Ramos (cell line): Measurements from ENCODE around the gene TEX101.
"Not testable (repeated sequence)": the region's sequence is repeated elsewhere in the genome, so short reads cannot be mapped to it uniquely, and the experiment has no call there.

Source experiments
- in situ Hi-C: fragments of 300-500 bp; cut with MboI; formaldehyde crosslinking; loops from one replicate; pipeline ENCODE4 v1.14.3; 2022; ENCODE audit warnings: low sequenced_read_pairs; ENCODE audit not compliant: unreplicated experiment

Gene TEX101

DNA sequence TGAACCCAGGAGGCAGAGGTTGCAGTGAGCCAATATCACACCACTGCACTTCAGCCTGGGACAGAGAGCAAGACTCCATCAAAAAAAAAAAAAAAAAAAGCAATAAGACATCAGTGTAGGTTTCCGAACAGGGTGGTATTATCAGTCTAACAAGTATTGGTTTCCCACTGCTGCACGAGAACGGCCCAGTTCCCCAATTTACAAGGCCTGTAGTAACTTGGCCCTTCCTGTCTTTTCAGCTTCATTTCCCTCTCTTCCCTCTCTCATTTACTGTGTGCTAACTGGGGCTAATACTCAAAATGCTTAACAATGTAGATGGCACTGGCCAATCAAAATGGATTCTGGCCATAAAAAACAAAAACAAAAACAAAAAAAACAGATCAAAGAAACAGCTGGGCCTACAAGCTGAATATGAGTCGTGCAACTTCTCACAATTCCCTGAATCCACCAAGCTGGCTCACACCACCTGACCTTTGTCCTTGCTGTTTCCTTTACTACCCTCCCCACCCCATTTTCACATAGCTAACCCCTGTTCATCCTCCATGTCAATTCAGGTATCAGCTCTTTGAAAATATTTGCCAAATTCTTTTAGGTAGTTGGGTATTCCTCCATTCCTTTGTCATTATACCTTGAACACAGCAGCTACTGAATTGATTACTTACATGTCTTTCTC, 2.4 kb downstream of the TEX101 start:
- in situ Hi-C loops: no loop called here

GRCh38 chr19:43420954-43421353, 6.3 kb downstream of the TEX101 start:
- in situ Hi-C loops: no loop called here

DNA sequence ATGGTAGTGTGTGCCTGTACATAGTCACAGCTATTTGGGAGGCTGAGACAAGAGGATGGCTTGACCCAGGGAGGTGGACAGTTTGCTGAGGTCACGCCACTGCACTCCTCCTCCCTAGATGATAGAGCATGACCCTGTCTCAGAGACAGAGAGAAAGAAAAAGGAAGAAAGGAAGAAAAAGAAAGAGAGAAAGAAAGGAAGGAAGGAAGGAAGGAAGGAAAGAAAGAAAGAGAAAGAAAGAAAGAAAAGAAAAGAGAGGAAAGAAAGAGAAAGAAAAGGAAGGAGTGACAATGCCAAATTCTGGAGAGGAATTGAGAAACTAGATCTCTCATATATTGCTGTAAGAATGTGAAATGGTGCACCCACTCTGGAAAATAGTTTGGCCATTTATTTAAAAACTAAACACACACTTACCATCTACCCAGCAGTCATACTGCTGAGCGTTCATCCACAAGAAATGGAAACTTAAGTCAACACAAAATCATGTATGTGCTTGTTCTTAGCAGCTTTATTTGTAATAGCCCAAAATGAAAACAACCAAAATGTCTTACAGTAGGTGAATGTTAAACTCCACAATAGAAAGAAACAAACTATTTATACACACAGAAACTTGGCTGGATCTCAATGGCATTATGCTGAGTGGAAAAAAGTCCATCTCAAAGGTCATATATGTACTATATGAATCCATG, 7.5 kb downstream of the TEX101 start:
- in situ Hi-C loops: no loop called here

- in situ Hi-C loops: no loop called here
Observed at GRCh38 chr19:43422689-43423066, 8.0 kb downstream of the TEX101 start.

- in situ Hi-C loops: no loop called here
Observed at GRCh38 chr19:43423779-43424178, 9.1 kb downstream of the TEX101 start.

DNA sequence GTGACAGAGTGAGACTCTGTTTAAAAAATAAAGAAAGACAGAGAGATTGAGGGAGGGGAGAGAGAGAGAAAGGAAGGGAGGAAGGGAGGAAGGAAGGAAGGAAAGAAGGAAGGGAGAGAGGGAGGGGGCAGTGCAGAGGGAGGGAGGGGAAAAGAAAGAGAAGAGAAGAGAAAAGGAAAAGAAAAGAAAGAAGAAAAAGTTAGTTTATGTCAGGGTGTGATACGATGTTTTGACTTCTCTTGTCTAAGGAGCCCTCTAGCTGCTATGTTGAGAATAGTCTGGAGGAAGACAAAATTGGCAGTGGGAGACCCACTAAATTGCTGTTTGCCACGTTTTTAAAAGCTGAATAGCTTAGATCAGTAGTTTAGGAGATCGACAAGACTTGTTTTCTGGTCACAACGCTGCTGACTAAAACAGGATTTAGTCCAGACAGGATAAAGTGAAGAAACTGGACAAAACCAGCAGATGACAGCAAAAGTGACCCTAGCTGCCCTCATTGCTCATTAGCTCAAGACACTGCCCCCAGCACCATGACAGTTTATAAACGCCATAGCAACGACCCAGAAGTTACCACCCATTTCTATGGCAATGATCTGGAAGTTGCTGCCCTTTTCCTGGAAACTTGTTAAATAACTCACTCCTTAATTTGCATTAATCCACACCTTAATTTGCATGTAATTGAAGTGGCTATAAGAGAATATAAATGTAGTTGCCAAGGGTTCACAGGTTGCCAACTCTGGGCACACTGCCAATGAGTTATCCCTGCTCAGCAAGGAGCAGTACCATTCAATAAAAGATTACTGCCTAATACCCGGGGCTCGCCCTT, 11.1 kb downstream of the TEX101 start:
- in situ Hi-C loops: no loop called here

DNA sequence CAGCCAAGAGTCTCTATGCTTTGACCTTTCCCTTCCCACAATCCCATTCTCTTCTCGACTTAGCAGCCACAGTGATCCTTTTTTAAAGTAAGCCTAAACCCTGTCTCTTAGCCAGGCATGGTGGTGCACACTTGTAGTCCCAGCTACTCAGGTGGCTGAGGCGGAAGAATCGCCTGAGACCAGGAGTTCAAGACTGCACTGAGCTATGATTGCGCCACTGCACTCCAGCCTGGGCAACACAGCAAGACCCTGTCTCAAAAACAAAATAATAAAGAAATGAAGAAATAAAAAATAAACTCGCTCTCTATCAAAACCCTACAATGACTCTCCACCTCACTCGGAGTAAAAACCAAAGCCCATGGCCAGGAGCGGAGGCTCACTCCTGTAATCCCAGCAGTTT, 14.7 kb downstream of the TEX101 start:
- in situ Hi-C loops: no loop called here

- in situ Hi-C loops: no loop called here
Observed at GRCh38 chr19:43430142-43430710, 15.5 kb downstream of the TEX101 start.

- in situ Hi-C loops: no loop called here
Observed at GRCh38 chr19:43430976-43431375, 16.3 kb downstream of the TEX101 start.

- in situ Hi-C loops: no loop called here
Observed at GRCh38 chr19:43433358-43433673, 18.6 kb downstream of the TEX101 start.

- in situ Hi-C loops: no loop called here
Observed at GRCh38 chr19:43433689-43434088, 19.0 kb downstream of the TEX101 start.

DNA sequence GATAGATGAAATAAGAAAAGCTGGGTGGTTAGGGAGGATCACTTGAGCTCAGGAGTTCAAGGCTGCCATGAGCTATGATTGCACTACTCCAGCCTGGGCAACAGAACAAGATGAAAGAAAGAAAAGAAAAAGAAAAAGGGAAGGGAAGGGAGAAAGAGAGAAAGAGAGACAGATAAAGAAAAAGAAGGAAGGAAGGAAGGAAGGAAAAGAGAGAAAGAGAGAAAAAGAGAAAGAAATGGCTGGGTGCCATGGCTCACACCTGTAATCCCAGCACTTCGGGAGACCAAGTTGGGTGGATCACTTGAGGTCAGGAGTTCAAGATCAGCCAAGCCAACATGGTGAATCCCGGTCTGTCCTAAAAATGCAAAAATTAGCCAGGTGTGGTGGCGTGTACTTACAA, 21.1 kb downstream of the TEX101 start:
- in situ Hi-C loops: no loop called here

- in situ Hi-C loops: not testable (repeated sequence)
Observed at GRCh38 chr19:43437284-43437683, 22.6 kb downstream of the TEX101 start.

DNA sequence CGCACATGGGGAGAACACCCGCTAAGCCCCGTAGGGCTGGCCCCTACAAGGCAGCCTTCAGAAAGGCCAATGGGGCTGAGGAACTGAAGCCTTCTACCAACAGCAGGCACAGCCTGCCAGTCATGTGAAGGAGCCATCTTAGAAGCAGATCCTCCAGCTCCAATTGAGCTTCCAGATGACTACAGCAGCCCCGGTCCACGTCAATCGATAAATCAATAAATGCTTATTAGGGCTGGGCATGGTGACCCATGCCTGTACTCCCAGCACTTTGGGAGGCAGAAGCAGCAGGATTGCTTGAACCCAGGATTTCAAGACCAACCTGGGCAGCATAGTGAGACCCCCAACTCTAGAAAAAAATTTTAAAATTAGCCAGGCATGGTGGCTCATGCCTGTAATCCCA, 23.0 kb downstream of the TEX101 start:
- in situ Hi-C loops: no loop called here

- in situ Hi-C loops: no loop called here
Observed at GRCh38 chr19:43438291-43439031, 23.8 kb downstream of the TEX101 start.

- in situ Hi-C loops: no loop called here
Observed at GRCh38 chr19:43439032-43439708, 24.5 kb downstream of the TEX101 start.

DNA sequence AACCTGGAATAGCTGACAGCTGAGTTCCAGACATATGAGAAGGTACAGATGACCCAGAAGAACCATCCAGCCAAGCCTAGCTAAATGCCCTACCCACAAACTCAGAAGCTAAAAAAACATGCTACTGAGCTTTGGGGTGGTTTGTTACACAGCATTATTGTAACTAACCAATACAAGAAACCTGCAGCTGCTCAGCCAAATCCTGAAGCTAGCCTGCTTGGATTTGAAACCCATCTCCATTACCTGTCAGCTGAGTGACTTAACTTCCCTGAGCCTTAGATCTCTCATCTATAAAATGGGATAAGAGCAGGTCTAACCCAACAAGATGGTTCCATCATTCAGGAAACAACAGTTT, 25.0 kb downstream of the TEX101 start:
- in situ Hi-C loops: no loop called here

GRCh38 chr19:43441716-43442115, 27.0 kb downstream of the TEX101 start:
- in situ Hi-C loops: no loop called here

- in situ Hi-C loops: not testable (repeated sequence)
Observed at GRCh38 chr19:43444091-43444490, 29.4 kb downstream of the TEX101 start.
